Measurements from ENCODE around the gene DIPK2B. TPM values are rescaled to one million over a fixed set of nuclear protein-coding genes. Genes with fewer than 3 reads are reported as not detected.

The DIPK2B gene
- total RNA-seq, 1 experiment from 2014 or later: not detected

- H3K9me3 ChIP-seq (ENCODE audit: control insufficient read depth, insufficient read depth, low read depth, low read length): no peaks in the 10 kb centered on the region
- CTCF ChIA-PET: interaction anchor here (0.7 kb wide), 1 partner anchor 251 kb away, joined by 5 read pairs; no protein-coding TSS in a partner anchor
- no peak for DNase-seq (ENCODE audit: low read depth, low spot score)
- intact Hi-C loops (cut with micrococcal nuclease; ENCODE audit: unreplicated experiment) (no loop called here), in situ Hi-C loops (cut with HindIII; ENCODE audit: low pct_unique_long_range_greater_than_20kb, low sequenced_read_pairs) (no loop called here)
- no peaks in the 10 kb centered on the region for H3K36me3 ChIP-seq (ENCODE audit: control insufficient read depth, insufficient read depth, low read length)
- BruUV-seq (replicated peaks): no TSS peak
- TF ChIP-seq SIN3A (IDR thresholded peaks at IDR 0.05; ENCODE audit: borderline replicate concordance, insufficient read depth, low read depth, low read length): no peak
- TF ChIP-seq, protein P1, sequence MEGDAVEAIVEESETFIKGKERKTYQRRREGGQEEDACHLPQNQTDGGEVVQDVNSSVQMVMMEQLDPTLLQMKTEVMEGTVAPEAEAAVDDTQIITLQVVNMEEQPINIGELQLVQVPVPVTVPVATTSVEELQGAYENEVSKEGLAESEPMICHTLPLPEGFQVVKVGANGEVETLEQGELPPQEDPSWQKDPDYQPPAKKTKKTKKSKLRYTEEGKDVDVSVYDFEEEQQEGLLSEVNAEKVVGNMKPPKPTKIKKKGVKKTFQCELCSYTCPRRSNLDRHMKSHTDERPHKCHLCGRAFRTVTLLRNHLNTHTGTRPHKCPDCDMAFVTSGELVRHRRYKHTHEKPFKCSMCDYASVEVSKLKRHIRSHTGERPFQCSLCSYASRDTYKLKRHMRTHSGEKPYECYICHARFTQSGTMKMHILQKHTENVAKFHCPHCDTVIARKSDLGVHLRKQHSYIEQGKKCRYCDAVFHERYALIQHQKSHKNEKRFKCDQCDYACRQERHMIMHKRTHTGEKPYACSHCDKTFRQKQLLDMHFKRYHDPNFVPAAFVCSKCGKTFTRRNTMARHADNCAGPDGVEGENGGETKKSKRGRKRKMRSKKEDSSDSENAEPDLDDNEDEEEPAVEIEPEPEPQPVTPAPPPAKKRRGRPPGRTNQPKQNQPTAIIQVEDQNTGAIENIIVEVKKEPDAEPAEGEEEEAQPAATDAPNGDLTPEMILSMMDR (IDR thresholded peaks at IDR 0.05): no peak
- TF ChIP-seq TCF7L2 (IDR thresholded peaks at IDR 0.05; ENCODE audit: low read depth, low read length): no peak
- TF ChIP-seq REST (IDR thresholded peaks at IDR 0.05; ENCODE audit: insufficient read depth in 1 of 2, low read depth in 2 of 2, low read length in 1 of 2): no peak
- TF ChIP-seq POLR2AphosphoS5 (IDR thresholded peaks at IDR 0.05; ENCODE audit: low read depth, low read length): no peak
- H3K4me1 ChIP-seq (ENCODE audit: control insufficient read depth, insufficient read depth, low read length): no peaks in the 10 kb centered on the region
- H3K27ac ChIP-seq (ENCODE audit: low read length): no peak overlapping the region
- POLR2A ChIA-PET: interaction anchor here (0.6 kb wide), 1 partner anchor 26 kb away, joined by 7 read pairs; no protein-coding TSS in a partner anchor
- ATAC-seq: no peak
- peak overlapping the region; percentile 29 to 72; a peak in 3 of 4 replicates for H3K4me3 ChIP-seq (ENCODE audit: low read depth in 2 of 2, low read length in 2 of 2)
- no peaks in the 10 kb centered on the region for H3K27me3 ChIP-seq (ENCODE audit: control insufficient read depth, insufficient read depth, low read length)
Observed at GRCh38 chrX:45187731-45188130, 12.9 kb downstream of the DIPK2B start.

GRCh38 chrX:45186643-45187026, 14.0 kb downstream of the DIPK2B start:
- CTCF ChIA-PET: no interaction called here
- Histone ChIP-seq H3K36me3 (ENCODE audit: control insufficient read depth, insufficient read depth, low read length) (no peaks in the 10 kb centered on the region), H3K4me1 (ENCODE audit: control insufficient read depth, insufficient read depth, low read length) (no peaks in the 10 kb centered on the region), H3K4me3 (ENCODE audit: low read depth in 2 of 2, low read length in 2 of 2) (peak overlapping the region in 1 of 2 experiments; percentile 72; a peak in 3 of 4 replicates), H3K9me3 (ENCODE audit: control insufficient read depth, insufficient read depth, low read depth, low read length) (no peaks in the 10 kb centered on the region), H3K27me3 (ENCODE audit: control insufficient read depth, insufficient read depth, low read length) (no peaks in the 10 kb centered on the region), H3K27ac (ENCODE audit: low read length) (no peak overlapping the region)
- POLR2A ChIA-PET: interaction anchor here (0.6 kb wide), 1 partner anchor 13 kb away, joined by 4 read pairs; no protein-coding TSS in a partner anchor
- BruUV-seq (replicated peaks): no TSS peak
- DNase-seq (ENCODE audit: low read depth, low spot score) (no peak), ATAC-seq (peak; percentile 66; the same call in 1 of the 2 replicates)
- TF ChIP-seq TCF7L2 (IDR thresholded peaks at IDR 0.05; ENCODE audit: low read depth, low read length) (no peak), POLR2AphosphoS5 (IDR thresholded peaks at IDR 0.05; ENCODE audit: low read depth, low read length) (no peak), SIN3A (IDR thresholded peaks at IDR 0.05; ENCODE audit: borderline replicate concordance, insufficient read depth, low read depth, low read length) (no peak), REST (IDR thresholded peaks at IDR 0.05; ENCODE audit: insufficient read depth in 1 of 2, low read depth in 2 of 2, low read length in 1 of 2) (no peak)
- TF ChIP-seq, protein P1 (IDR thresholded peaks at IDR 0.05): no peak
- intact Hi-C loops (cut with micrococcal nuclease; ENCODE audit: unreplicated experiment): no loop called here
- in situ Hi-C loops (cut with HindIII; ENCODE audit: low pct_unique_long_range_greater_than_20kb, low sequenced_read_pairs): no loop called here
